Stimulated activated CD8-positive, alpha-beta memory T cell treated with anti-CD3 and anti-CD28 coated beads, Interleukin-15, amount 100 ng/mL, for 4 hours (primary cell): ENCODE results near the gene PLCB2.

Source experiments
- DNase-seq, 2 donors: peaks; one replicate each; pipeline ENCODE4 v3.0.0-alpha.2; 2020; ENCODE audit warnings: low read depth in 2 of 2

The PLCB2 gene

GRCh38 chr15:40285151-40285550 is 22.6 kb downstream of the PLCB2 start:
- no peak for DNase-seq

- no peak for DNase-seq
Measured at GRCh38 chr15:40283615-40284300, 24.0 kb downstream of the PLCB2 start.

GRCh38 chr15:40282869-40283614 is 24.7 kb downstream of the PLCB2 start, which contains the start of gene ANKRD63:
Gene ANKRD63 (minus strand): TSS chr15:40283064. CDS start chr15:40282586, 478 bp downstream.
- DNase-seq, result no peak

DNA sequence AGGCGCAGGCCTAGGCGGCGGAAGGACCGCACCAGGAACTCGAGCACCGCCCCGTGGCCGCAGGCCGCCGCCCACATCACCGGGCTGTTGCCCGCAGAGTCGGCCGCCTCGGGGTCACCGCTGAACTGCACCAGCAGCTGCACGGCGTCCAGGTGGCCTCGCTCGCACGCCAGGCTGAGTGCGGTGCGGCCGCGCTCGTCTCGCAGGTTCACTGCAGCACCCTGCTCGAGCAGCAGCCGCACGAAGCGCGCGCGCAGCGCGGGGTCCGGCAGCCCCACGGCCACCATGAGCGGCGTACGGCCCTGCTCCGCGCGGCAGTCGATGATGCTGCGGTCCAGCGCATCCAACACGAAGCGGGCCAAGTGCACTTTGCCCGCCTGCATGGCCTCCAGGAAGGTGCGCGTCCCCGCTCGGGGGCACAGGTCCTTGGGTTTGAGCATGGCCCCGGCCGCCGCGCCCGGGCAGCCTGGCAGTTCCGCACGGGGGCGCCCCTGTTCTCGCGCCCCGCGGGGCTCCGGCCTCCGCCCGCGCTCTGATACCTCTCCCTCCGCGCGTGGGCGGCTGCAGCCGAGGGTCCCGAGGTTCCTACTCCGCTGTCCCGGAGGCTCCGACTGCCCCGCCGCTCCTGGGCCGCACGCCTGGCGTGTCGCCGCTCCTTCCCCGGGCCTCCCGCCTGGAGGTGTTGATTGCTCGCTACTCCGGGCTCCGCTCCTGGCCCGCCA is 25.4 kb downstream of the PLCB2 start:
- DNase-seq, result peak in 1 of 2 donors; percentile 23

- no peak for DNase-seq
Measured at GRCh38 chr15:40281801-40282146, 26.0 kb downstream of the PLCB2 start.

DNA sequence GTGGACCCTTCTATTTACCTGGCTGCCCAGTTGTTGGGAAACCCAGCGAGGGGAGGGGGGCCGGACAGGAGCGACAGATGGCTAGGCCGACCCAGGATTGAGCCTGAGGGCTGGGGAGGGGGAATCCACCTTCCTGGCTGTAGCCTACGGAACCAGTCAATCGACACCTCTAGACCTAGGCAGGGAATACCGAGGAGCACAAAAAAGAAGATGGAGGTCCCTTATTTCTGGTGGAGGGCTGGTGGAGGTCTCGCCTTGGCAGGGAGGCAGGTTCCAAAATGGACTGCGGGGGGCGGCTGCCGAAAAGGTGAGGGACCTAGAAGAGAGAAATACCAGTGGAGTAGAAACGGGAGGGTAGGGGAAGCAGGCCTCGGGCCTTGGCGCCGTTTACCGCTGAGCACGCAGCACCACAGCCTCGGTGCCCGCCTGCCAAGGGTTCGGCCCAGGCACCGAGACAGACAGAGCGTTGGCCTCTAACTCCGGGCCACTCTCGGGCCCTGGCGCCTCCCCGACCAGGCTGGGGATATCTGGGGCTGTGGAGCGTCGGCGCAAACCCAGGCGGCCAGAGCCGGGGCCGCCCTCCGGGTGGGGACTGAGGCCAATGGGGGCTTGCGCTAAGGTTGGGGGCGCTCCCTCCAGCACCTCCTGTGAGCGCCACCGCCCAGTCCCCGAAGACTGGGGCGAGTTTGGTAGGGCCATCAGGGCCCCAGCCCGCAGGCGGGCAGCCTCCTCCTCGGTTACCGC is 26.5 kb downstream of the PLCB2 start:
- no peak for DNase-seq

GRCh38 chr15:40280260-40281056 is 27.3 kb downstream of the PLCB2 start:
- DNase-seq, result no peak

- DNase-seq, result peak; percentile 16 to 24
Measured at GRCh38 chr15:40279437-40280141, 28.1 kb downstream of the PLCB2 start.

- no peak for DNase-seq
Measured at GRCh38 chr15:40278026-40278425, 29.7 kb downstream of the PLCB2 start.

DNA sequence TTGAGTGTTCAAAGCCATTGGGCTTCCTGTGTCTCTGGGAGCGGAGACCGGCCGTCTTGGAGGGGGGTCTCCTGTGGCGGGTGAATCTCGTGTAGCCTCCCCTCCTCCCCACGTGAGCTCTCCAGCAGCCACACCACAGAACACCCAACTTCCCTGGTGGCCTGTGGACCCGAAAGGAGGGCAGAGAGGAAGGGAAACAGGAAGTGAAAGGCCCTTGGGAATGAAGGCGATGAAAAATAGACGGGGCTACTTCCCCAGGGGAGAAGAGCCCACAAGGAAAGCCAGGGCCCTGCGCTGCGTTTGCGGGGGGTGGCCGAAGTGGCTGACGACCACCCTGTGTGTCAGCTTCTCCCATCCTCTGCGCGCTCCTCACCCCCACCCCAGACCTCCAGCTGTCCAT is 30.3 kb downstream of the PLCB2 start:
- DNase-seq, result no peak

DNA sequence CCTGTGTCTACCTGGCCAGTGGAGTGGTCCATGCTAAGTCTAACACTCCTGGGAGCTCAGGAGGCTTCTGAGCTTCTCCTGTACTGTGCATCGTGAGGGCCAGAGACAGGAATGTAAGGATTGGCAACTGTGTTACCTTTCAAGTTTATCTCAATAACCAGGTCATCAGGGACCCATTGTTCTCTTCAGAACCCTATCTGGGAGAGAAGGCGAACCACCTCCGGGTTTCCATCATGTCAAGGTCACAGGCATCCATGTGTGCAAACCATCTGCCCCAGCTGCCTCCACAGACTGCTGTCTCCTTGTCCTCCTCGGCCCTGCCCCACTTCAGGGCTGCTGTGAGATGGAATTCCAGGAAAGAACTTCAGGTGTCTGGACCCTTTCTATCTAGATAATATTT is 30.8 kb downstream of the PLCB2 start:
- DNase-seq, result no peak

- DNase-seq, result no peak
Measured at GRCh38 chr15:40275954-40276353, 31.8 kb downstream of the PLCB2 start.

DNA sequence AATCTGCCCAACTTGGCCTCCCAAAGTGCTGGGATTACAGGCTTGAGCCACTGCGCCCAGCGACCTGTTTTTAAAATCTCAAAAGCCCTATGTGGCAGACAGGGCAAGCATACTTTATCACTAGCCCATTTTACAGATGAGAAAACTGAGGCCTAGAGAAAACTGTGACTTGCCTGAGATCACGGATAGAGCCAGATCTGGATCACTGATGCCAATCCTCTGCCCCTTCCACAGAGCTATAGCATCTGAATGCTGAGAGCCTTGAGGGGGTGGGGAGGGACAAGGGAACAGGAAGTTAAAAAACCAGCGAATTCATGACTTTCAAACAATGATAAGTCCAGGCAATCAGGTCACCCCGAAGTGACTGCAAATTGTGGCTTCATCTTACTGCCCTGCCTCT is 32.2 kb downstream of the PLCB2 start:
- DNase-seq, result no peak

GRCh38 chr15:40274350-40275274 is 33.1 kb downstream of the PLCB2 start:
- peak; percentile 66 to 75 for DNase-seq

DNA sequence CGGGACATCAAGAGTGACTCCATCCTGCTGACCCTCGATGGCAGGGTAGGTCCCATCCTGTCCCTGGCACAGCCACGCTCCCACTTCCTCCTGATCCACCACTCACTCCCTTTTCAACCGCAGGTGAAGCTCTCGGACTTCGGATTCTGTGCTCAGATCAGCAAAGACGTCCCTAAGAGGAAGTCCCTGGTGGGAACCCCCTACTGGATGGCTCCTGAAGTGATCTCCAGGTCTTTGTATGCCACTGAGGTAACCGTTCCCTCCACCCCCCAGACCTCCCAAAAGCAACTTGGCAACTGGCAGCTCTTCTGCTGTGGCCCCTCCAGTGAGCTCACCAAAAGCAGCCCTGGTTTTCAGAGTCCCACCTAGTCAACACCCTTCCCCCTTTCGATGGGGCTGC is 34.3 kb downstream of the PLCB2 start:
- DNase-seq, result no peak

- DNase-seq, result no peak
Measured at GRCh38 chr15:40272485-40273056, 35.2 kb downstream of the PLCB2 start.

DNA sequence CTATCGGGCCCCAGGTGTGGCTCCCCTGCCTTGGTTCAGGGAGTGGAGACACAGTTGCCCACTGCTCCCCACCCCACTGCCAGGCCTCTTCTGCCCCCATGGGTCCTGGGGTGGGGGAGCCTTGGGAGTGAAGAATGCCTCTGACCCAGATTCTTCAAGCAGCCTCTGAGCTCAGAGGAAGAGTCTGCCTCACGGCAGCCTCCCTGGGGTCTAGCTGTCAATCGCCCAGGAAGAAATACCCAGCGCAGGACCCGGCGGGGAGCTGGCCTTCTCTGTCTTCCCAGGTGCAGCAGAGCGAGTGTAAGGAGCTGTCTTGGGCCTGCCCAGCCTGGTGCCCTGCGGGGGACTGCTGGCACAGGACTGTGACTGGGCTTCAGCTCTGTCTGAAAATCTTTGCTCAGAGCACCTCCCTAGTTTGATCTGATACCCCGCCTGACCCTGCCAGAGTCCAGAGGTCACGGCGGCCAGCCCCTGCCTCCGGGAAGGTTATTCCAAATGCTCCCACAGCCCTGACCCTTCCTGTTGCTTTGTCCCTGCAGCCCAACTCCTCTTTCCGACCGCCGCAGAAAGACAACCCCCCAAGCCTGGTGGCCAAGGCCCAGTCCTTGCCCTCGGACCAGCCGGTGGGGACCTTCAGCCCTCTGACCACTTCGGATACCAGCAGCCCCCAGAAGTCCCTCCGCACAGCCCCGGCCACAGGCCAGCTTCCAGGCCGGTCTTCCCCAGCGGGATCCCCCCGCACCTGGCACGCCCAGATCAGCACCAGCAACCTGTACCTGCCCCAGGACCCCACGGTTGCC is 35.9 kb downstream of the PLCB2 start:
- DNase-seq, result no peak
